SK-MEL-5 (cell line): ENCODE data around the gene SLC49A4. TPM values are rescaled to one million over a fixed set of nuclear protein-coding genes. Genes with fewer than 3 reads are reported as not detected.

Experiments
- DNase-seq: peaks from one replicate; pipeline ENCODE4 v3.0.0-alpha.2; 2016; ENCODE audit warnings: low read depth, low spot score
- in situ Hi-C: cut with HindIII; loops from 2 replicates; pipeline ENCODE4 v1.10.0; 2016; ENCODE audit warnings: low sequenced_read_pairs, high pct_unique_total_duplicates, low pct_unique_long_range_greater_than_20kb
- total RNA-seq: library from RNA; depleted of rRNA; stranded (reverse); fragments of >200 nt; shearing (Covaris generic); gene quantifications from 2 replicates; pipeline ENCODE4 v1.2.3, GENCODE V29; 2014

The SLC49A4 gene
- total RNA-seq, 1 experiment from 2014 or later = 42.1 TPM

DNA sequence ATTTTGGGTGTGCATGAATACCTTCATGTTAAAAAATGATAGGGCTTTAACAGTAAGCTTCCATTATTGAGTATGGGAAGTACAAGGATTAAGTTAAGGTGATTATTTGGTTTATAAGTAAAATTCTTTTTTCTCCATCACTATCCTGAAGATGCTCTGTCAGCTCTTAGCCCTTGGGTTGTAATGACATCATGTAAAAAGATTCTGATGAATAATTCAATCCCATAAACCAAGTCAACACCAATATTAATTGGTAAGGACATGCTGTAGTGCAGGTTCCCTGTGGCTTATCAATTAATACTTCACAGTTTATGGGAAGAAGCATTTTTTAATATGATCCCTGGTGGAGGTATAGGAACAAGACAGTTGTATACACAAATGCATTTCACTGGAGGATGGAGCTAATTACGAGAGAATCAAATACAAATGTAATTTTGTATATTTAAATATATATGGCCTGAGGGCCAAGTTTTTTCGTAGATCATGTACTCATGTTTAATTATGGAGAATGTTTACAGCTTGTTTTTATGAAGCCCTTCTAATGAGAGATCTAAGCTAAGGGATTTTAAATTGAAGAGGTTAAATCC is 87.6 kb downstream of the SLC49A4 start:
- no peak for DNase-seq
- in situ Hi-C loops = no loop called here

GRCh38 chr3:122886251-122886650 is 91.4 kb downstream of the SLC49A4 start:
- in situ Hi-C loops = no loop called here

DNA sequence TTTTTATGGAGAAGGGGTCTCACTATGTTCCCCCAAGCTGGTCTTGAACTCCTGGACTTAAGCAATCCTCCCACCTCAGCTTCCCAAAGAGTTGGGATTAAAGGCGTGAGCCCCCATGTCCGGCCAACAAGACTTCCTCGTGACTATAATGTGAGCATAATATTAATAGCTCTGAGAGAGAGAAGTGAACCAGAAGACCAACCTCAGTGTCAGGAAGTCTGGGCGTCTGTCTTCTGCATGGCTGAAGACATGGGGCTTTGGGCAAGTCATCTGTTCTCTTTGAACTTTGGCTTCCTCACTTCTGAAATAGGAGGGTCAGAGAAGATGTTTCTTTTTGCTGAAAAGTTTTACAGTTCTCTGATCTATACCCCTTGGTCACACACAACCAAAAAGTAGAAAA is 92.1 kb downstream of the SLC49A4 start:
- in situ Hi-C loops = no loop called here
- DNase-seq = no peak

More at GRCh38 chr3:122886251-122886650, 91.4 kb downstream of the SLC49A4 start:
- DNase-seq = no peak

DNA sequence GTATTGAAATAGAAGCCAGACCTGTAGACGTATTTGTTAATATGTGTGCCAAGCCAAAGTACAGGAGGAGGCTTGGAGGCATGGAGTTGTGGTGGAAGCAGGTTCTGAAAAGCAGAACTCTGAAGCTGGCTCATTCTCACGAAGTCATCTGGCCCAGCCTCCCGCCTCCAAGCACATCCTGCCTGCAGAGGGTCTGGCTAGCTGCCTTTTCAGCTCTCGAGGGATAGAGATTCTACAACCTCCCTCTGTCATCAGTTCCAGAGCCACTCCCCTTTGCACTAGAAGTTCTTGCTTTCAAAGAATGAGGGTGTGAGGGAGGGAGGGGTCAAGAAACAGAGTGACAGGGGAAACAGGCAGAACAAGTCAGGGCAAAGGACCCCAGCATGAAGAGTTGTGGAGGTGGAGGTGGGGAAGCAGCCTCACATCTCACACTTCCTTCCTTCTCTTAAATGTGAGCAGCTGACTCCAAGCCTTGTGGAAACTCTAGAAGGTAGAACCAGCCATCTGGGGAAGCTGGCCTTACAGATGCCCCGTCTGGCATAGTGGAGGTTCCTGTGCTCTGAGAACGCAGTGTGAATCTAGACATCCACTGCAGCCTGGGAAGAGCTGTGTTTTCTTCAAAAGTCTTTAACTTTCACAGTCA is 95.3 kb downstream of the SLC49A4 start:
- in situ Hi-C loops = no loop called here
- peak; percentile 39 for DNase-seq

- no peak for DNase-seq
- in situ Hi-C loops = no loop called here
These were observed 95.9 kb downstream of the SLC49A4 start for GRCh38 chr3:122890720-122891220.

DNA sequence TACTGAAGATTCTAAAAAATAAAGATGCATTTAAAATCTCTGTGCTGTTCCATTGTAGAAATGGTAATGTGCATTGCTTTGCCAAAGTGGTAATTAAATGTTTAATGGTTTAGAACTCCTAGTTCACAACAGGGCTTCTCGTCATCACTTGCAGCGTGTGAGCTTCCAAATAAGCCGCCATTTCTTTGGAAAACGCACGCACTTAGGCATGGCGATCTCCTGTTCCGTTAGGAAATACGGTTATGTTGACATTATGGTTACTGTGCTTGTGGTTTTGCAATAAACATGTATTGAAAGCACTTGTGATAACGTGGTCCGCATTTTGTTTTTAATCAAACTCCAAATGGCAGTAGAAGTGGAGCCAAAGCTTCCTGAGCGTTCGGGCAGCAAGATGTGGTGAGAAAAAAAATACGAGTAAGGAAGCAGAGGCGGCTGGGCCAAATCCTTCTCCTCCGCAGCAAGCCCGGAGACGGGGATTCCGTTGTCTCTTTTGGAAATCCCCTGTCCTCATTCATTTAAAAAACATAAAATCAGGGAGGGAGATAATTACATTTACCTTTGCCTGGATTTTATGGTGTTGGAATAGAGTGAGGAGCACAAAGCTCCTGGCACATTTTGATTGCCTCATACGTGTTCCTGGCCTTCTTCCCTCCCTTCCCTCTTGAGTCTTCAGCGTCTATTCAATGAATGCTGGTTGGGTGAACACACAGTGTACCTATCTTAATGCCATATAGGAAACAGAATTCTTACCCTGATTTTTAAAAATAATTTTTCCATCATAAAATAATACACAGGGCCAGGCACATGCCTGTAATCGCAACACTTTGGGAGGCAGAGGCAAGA is 97.5 kb downstream of the SLC49A4 start:
- in situ Hi-C loops = no loop called here
- DNase-seq = no peak

GRCh38 chr3:122893282-122893681 is 98.4 kb downstream of the SLC49A4 start:
- no peak for DNase-seq
- in situ Hi-C loops = no loop called here

- in situ Hi-C loops = no loop called here
- peak; percentile 64 for DNase-seq
These were observed 99.1 kb downstream of the SLC49A4 start for GRCh38 chr3:122893754-122894668.

DNA sequence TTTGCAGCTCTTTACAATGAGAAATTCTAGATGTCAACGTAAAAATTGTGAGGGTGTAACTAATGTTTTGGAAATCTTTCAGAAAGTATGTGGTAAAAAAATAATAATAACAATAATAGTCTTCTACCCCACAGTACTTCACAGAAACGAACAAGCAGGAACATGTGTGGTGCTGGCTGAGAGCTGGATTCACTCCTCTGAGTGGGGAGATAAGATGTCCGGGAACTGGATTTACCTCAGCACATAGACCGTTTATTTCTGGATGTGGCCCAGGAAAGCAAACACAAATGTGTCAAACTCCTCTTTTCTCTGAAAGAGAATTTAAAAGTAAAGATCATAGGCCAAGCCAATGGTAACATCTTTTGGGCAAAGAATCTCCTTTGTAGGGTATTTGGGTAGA is 103.4 kb downstream of the SLC49A4 start:
- in situ Hi-C loops = no loop called here
- no peak for DNase-seq

- DNase-seq = peak; percentile 36
- in situ Hi-C loops = no loop called here
These were observed 107.5 kb downstream of the SLC49A4 start for GRCh38 chr3:122902326-122902725.

GRCh38 chr3:122903171-122903570 is 108.3 kb downstream of the SLC49A4 start:
- in situ Hi-C loops = no loop called here
- DNase-seq = no peak

GRCh38 chr3:122907471-122907870 is 112.6 kb downstream of the SLC49A4 start:
- in situ Hi-C loops = no loop called here
- DNase-seq = no peak

- in situ Hi-C loops = no loop called here
- no peak for DNase-seq
These were observed 113.4 kb downstream of the SLC49A4 start for GRCh38 chr3:122908251-122908650.

DNA sequence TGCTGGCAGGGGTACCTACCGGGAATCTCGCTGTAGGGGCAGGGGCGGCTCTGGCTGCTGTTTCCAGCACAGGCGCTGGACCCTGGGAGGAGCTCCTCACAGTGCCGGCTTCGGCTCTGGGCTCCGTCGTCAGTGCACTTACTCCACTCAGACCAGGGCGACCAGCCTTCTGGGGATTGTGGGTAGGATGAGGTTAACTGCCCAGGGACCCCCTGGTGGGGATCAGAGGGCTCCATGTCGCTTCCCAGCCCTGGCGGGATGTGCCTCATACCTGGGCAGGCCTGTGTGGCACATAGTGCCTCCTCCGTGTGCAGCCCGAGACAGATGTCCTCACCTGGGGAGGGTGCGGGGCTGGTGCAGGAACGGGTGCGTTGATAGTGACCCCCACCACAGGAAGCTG is 117.0 kb downstream of the SLC49A4 start:
- in situ Hi-C loops = no loop called here
- no peak for DNase-seq

GRCh38 chr3:122912772-122913538 is 118.1 kb downstream of the SLC49A4 start:
- DNase-seq = no peak
- in situ Hi-C loops = no loop called here

DNA sequence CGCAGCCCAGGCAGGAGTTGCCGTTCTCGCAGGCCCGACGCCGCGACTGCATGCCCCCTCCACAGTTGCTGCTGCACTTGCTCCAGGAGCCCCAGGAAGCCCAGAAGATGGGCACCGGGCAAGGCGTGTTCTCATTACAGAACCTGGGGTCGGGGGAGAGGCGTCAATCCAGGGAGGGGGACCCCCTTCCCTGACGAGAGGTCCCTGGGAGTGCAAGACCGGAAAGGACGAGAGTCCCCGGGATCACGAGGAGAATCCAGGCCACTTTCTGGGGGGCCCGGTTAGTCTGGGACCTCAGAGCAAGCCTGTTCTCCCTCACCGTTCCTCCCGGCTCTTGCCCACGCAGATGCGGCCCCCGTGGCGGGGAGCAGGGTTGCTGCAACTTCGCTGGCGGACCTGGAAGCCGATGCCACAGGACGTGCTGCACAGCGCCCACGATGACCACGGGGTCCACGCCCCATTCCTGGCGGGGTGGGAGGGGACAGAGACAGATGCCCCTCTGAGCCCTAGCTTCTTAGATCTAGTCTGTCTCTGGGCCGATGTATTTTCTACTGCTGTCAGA is 118.8 kb downstream of the SLC49A4 start:
- in situ Hi-C loops = no loop called here
- DNase-seq = no peak
